ENCODE data around the gene CST1. TPM values are rescaled to one million over a fixed set of nuclear protein-coding genes. Genes with fewer than 3 reads are reported as not detected.
"Not testable (repeated sequence)": the region's sequence is repeated elsewhere in the genome, so short reads cannot be mapped to it uniquely, and the experiment has no call there.

Gene CST1
- polyA plus RNA-seq, 4 donors = not detected

DNA sequence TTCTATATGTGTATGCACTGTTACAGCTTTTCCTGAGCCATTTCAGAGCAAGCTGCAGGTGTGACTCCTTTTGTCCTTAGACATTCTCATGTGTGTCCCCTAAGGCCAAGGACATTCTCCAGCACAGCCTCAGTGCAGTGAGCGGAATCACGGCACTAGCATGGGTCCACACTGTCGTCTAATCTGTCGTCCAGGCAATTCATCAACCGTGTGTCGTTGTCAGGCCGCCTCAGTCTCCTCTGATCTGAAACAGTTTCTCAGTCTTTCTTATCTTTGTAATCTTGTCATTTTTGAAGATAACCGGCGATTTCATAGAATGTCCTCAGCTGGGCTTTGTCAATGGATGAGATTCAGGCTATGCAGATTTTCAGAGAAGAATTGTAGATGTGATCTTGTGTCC is 31.4 kb downstream of the CST1 start:
- DNase-seq (ENCODE audit: low read depth in 4 of 4, low spot score in 2 of 4) = not testable (repeated sequence)

DNA sequence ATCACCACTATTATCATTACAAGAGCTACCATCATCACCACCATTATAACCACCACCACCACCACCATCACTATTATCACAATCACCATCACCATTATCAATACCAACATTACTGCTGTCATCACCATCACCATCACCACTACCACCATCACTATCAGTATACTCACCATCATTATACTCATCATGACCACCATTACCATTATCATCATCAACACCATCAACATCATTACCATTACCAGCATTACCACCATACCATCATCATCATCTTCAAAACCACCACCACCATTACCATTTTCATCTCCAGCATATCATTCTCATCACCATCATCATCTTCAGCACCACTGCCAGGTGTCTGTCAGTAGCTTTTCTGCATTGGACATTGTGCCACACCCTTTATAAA is 39.0 kb downstream of the CST1 start:
- not testable (repeated sequence) for DNase-seq (ENCODE audit: low read depth in 4 of 4, low spot score in 2 of 4)

DNA sequence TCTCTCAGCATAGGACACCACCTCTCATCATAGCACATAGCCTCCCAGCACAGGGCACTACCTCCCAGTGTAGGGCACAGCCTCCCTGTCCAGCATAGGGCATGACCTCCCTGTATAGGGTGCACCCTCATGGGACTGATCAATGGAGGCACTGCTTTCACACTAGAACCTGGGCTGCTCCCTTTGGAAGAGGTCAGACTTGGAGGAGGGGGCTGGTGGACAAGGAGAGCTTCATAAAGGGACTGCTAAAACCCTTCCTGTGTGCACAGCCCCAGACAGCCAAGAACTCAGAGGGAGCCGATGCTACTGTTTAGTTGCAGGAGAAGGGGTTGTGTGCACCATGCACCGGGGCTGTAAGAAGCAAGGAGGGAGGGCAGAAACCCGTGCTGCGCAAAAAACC is 40.0 kb downstream of the CST1 start:
- no peak for DNase-seq (ENCODE audit: low read depth in 4 of 4, low spot score in 2 of 4)

DNA sequence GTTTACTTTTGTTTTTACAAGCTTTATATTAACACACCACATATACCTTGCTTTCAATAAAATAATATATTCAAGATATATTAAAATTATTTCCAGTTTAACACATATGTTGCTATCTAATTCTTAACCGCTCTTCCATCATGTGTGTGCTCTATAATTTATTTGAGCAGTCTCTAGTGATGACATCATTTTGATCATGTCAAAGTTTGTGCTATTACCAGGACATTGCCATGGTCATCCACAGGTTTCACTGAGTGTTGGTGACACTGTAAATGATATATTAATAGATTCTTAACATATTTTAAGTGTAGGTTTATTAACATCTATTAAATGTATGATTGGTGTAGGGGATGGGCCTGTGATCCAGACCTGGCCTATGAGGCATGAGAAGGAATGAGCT is 44.8 kb downstream of the CST1 start:
- DNase-seq (ENCODE audit: low read depth in 4 of 4, low spot score in 2 of 4) = no peak

DNA sequence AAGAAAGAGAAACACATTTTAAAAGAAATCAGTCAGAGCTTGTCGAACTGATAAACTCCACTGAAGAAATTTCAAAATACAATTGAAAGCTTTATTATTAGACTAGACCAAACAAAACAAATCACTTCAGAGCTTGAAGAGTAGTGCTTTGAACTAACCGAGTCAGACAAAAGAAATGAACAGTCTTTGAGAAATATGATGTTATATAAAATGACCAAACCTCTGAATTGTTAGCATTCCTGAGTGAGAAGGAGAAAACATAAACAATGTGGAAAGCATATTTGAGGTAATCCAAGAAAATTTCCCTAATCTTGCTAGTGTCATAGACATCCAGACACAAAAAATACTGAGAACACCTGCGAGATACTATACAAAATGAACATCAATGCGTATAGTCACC is 48.7 kb downstream of the CST1 start:
- DNase-seq (ENCODE audit: low read depth in 4 of 4, low spot score in 2 of 4) = no peak

DNA sequence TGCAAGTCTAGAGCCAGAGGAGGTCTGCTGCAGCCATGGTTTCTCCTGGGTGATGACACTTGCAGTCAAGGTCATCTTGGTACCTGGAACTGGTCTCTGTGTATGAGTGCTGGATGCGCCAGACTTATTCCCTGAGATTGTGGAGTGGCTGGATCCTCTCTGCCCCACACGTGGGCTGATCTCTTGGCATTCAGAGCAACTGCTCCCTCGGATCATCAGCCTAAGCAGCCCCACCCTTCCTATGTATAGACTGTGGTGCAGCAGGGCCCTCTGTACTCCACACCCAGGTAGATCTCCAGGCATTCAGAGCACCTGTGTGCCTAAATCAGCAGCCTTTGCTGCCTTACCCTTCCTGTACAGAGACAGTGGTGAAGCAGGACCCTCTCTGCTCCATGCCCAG is 49.8 kb downstream of the CST1 start:
- no peak for DNase-seq (ENCODE audit: low read depth in 4 of 4, low spot score in 2 of 4)

DNA sequence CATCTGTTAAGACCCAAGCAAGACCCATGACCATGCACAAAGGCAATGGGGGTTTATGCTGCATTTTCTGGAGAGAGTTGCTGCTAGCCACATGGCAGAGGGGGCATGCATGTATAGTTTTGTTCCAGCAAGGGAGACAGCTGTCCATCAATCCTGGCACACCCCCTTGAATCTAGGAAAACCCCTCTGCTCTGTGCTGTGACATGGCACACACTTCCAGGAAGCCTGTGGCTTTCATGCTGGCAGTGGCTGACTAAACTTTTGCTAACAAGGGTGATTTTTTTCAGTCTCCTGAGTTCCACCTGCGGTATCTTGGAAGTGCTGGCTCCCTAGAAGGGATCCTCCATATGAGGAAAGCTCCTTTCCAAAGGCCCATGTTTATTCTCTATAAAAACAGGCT is 52.8 kb downstream of the CST1 start:
- no peak for DNase-seq (ENCODE audit: low read depth in 4 of 4, low spot score in 2 of 4)

Other genes starting within 250 kb of the CST1 start
- not detected for gene CST9L, start 182.5 kb downstream of the CST1 start, polyA plus RNA-seq (ENCODE audit: insufficient read length in 4 of 4)
- gene CST9, start 145.0 kb downstream of the CST1 start, polyA plus RNA-seq (ENCODE audit: insufficient read length in 4 of 4) = not detected
- 100 to 1,000 TPM; 131 to 207 (median 167) TPM for gene CST3, start 113.0 kb downstream of the CST1 start, polyA plus RNA-seq (ENCODE audit: insufficient read length in 4 of 4)
- not detected for gene CST4, start 61.9 kb downstream of the CST1 start, polyA plus RNA-seq (ENCODE audit: insufficient read length in 4 of 4)
- not detected for gene CST2, start 75.8 kb upstream of the CST1 start, polyA plus RNA-seq (ENCODE audit: insufficient read length in 4 of 4)
- under 1 TPM; 0.24 to 0.70 (median 0.36) TPM for gene CST5, start 128.8 kb upstream of the CST1 start, polyA plus RNA-seq (ENCODE audit: insufficient read length in 4 of 4)
- gene GGTLC1, start 237.8 kb upstream of the CST1 start, polyA plus RNA-seq (ENCODE audit: insufficient read length in 4 of 4) = not detected

Measured in left renal cortex interstitium (tissue), 4 donors.